ENCODE data around the gene PIK3R6. TPM values are rescaled to one million over a fixed set of nuclear protein-coding genes. Genes with fewer than 3 reads are reported as not detected.

Gene PIK3R6
- total and polyA plus RNA-seq, 2 experiments from 2014 or later, result 0.11 to 0.24 TPM

- Mint-ChIP-seq H3K9me3 (no peaks in the 10 kb centered on the region; the same call in 2 of the 3 replicates), H3K27ac (no peak overlapping the region), H3K27me3 (ENCODE audit: insufficient read depth, low read depth, poor library complexity) (peaks cover 23% of the 10 kb centered on the region), H3K4me3 (no peak overlapping the region), H3K36me3 (ENCODE audit: low read depth) (no peaks in the 10 kb centered on the region), H3K4me1 (peaks cover 23% of the 10 kb centered on the region)
- Histone ChIP-seq H2AFZ (no peak overlapping the region), H3K79me2 (replicated peaks; ENCODE audit: insufficient read depth) (no peaks in the 10 kb centered on the region), H3K4me2 (no peak overlapping the region), H3K27ac (ENCODE audit: low read depth) (no peak overlapping the region), H3F3A (replicated peaks; ENCODE audit: low read depth) (peaks cover 4% of the 10 kb centered on the region), H3K4me1 (ENCODE audit: insufficient read depth) (no peaks in the 10 kb centered on the region), H4K20me1 (replicated peaks; ENCODE audit: insufficient read depth) (no peaks in the 10 kb centered on the region), H3K27me3 (ENCODE audit: insufficient read depth) (no peaks in the 10 kb centered on the region), H3K4me3 (no peak overlapping the region), H3K36me3 (ENCODE audit: insufficient read depth) (no peaks in the 10 kb centered on the region), H3K9me2 (ENCODE audit: insufficient read depth) (no peaks in the 10 kb centered on the region)
- DNase-seq (ENCODE audit: low spot score) (no peak), ATAC-seq (no peak)
- TF ChIP-seq NANOG (IDR thresholded peaks at IDR 0.05; ENCODE audit: borderline replicate concordance) (no peak), REST (IDR thresholded peaks at IDR 0.05; ENCODE audit: unreplicated experiment) (no peak), CTCF (conservative IDR thresholded peaks at IDR 0.05; ENCODE audit: low read depth in 2 of 2) (no peak), STAT1 (IDR thresholded peaks at IDR 0.05; ENCODE audit: unreplicated experiment) (no peak), EZH2phosphoT487 (IDR thresholded peaks at IDR 0.05; ENCODE audit: unreplicated experiment) (no peak)
These were observed 66.2 kb downstream of the PIK3R6 start for GRCh38 chr17:8801135-8801840.

- peaks cover 4% of the 10 kb centered on the region for H3F3A ChIP-seq (replicated peaks; ENCODE audit: low read depth)
- H3K4me1 Mint-ChIP-seq, result peaks cover 23% of the 10 kb centered on the region
- no peak overlapping the region for H3K4me3 ChIP-seq
- no peaks in the 10 kb centered on the region for H4K20me1 ChIP-seq (replicated peaks; ENCODE audit: insufficient read depth)
- ATAC-seq, result no peak
- no peaks in the 10 kb centered on the region; the same call in 2 of the 3 replicates for H3K9me3 Mint-ChIP-seq
- no peak overlapping the region for H3K27ac ChIP-seq (ENCODE audit: low read depth)
- no peaks in the 10 kb centered on the region for H3K27me3 ChIP-seq (ENCODE audit: insufficient read depth)
- no peaks in the 10 kb centered on the region for H3K4me1 ChIP-seq (ENCODE audit: insufficient read depth)
- TF ChIP-seq POLR2AphosphoS5 (IDR thresholded peaks at IDR 0.05; ENCODE audit: low read depth) (no peak), ZNF114 (CRISPR knock-in tag; IDR thresholded peaks at IDR 0.05) (no peak)
- no peak overlapping the region for H3K27ac Mint-ChIP-seq
- no peak overlapping the region for H3K4me2 ChIP-seq
- no peaks in the 10 kb centered on the region for H3K9me2 ChIP-seq (ENCODE audit: insufficient read depth)
- no peaks in the 10 kb centered on the region for H3K36me3 Mint-ChIP-seq (ENCODE audit: low read depth)
- H2AFZ ChIP-seq, result no peak overlapping the region
- H3K27me3 Mint-ChIP-seq (ENCODE audit: insufficient read depth, low read depth, poor library complexity), result peaks cover 23% of the 10 kb centered on the region
- H3K79me2 ChIP-seq (replicated peaks; ENCODE audit: insufficient read depth), result no peaks in the 10 kb centered on the region
- H3K36me3 ChIP-seq (ENCODE audit: insufficient read depth), result no peaks in the 10 kb centered on the region
- no peak for DNase-seq (ENCODE audit: low spot score)
- H3K4me3 Mint-ChIP-seq, result no peak overlapping the region
These were observed 66.8 kb downstream of the PIK3R6 start for GRCh38 chr17:8800656-8801055.
